Mucosa of descending colon (tissue), 3 donors: ENCODE results near the gene SMARCB1. TPM values are rescaled to one million over a fixed set of nuclear protein-coding genes. Genes with fewer than 3 reads are reported as not detected.

Experiments
- ATAC-seq: fragments of 200-7000 bp; cut with Tn5 transposase; one replicate; pipeline ENCODE4 v1.9.1; 2020; ENCODE audit warnings: mild to moderate bottlenecking, moderate library complexity
- DNase-seq, 3 donors: peaks; one replicate each; pipeline ENCODE4 v3.0.0-alpha.2; 2020
- H3K36me3 ChIP-seq: fragments of 200-600 bp; one replicate; pipeline ENCODE4 v1.8.0; 2021; ENCODE audit warnings: low read depth, mild to moderate bottlenecking
- H3K4me1 ChIP-seq: fragments of 200-600 bp; one replicate; pipeline ENCODE4 v1.8.0; 2021; ENCODE audit warnings: low read depth, mild to moderate bottlenecking
- H3K4me3 ChIP-seq: fragments of 200-600 bp; one replicate; pipeline ENCODE4 v1.8.0; 2021; ENCODE audit warnings: mild to moderate bottlenecking
- H3K9me3 ChIP-seq: fragments of 200-600 bp; one replicate; pipeline ENCODE4 v1.8.0; 2021; ENCODE audit warnings: mild to moderate bottlenecking
- CTCF ChIP-seq: fragments of 200-600 bp; IDR thresholded peaks from one replicate; pipeline ENCODE4 v1.8.0; 2022; ENCODE audit warnings: antibody characterized with exemption, mild to moderate bottlenecking
- intact Hi-C, 2 donors: fragments of 100-400 bp; cut with DNase I in 1 of 2; cut with micrococcal nuclease in 1 of 2; formaldehyde crosslinking; loops; one replicate each; pipeline versions ENCODE4 v1.11.0 to v1.11.1; 2022; cut with DNase I, micrococcal nuclease
- total RNA-seq, 3 donors: library from RNA; stranded (reverse); fragmentation: NEBNext Ultra II Directional in 2 of 3; extraction: Animal tissue kit (Norgen Biotek cat#: 25700) in 2 of 3; gene quantifications; one replicate each; pipeline versions ENCODE4 v1.2.1 to v1.2.4, GENCODE V29; 2021 to 2023
- donor health status: DM: no; HTN: no; CAD: no; lungs with moderate emphysema.
- donor health status: DM: no; HTN: no; CAD: no.
- donor health status: DM: no; HTN: yes; CAD: no.

Gene SMARCB1
- total RNA-seq, 3 donors from 2014 or later, result 60.1 to 85.1 (median 69.3) TPM

- peaks cover 9% of the 10 kb centered on the region for H3K4me1 ChIP-seq
- H3K4me3 ChIP-seq, result no peak overlapping the region
- H3K36me3 ChIP-seq, result no peaks in the 10 kb centered on the region
- ATAC-seq (no peak), DNase-seq (no peak)
- intact Hi-C loops, result no loop called here
- TF ChIP-seq CTCF, result no peak
- H3K9me3 ChIP-seq, result no peaks in the 10 kb centered on the region
These were observed 7.7 kb upstream of the SMARCB1 start for GRCh38 chr22:23779083-23779482.

GRCh38 chr22:23779731-23780130 lies 7.0 kb upstream of the SMARCB1 start:
- intact Hi-C loops, result no loop called here
- Histone ChIP-seq H3K4me3 (no peak overlapping the region), H3K36me3 (no peaks in the 10 kb centered on the region), H3K9me3 (no peaks in the 10 kb centered on the region), H3K4me1 (peaks cover 15% of the 10 kb centered on the region)
- ATAC-seq (no peak), DNase-seq (no peak)
- no peak for TF ChIP-seq CTCF

GRCh38 chr22:23780146-23780748 lies 6.5 kb upstream of the SMARCB1 start:
- no peaks in the 10 kb centered on the region for H3K36me3 ChIP-seq
- DNase-seq, result no peak
- H3K4me3 ChIP-seq, result no peak overlapping the region
- no peak for TF ChIP-seq CTCF
- H3K9me3 ChIP-seq, result no peaks in the 10 kb centered on the region
- peaks cover 16% of the 10 kb centered on the region for H3K4me1 ChIP-seq
- intact Hi-C loops, result no loop called here
- no peak for ATAC-seq

- no peak for DNase-seq
- no peak for ATAC-seq
- intact Hi-C loops, result no loop called here
- Histone ChIP-seq H3K9me3 (no peaks in the 10 kb centered on the region), H3K36me3 (no peaks in the 10 kb centered on the region), H3K4me3 (no peak overlapping the region), H3K4me1 (peaks cover 16% of the 10 kb centered on the region)
- no peak for TF ChIP-seq CTCF
These were observed 5.7 kb upstream of the SMARCB1 start for GRCh38 chr22:23781065-23781464.

GRCh38 chr22:23781511-23782183 lies 5.1 kb upstream of the SMARCB1 start:
- TF ChIP-seq CTCF, result no peak
- no peaks in the 10 kb centered on the region for H3K9me3 ChIP-seq
- H3K36me3 ChIP-seq, result no peaks in the 10 kb centered on the region
- intact Hi-C loops, result no loop called here
- H3K4me1 ChIP-seq, result peaks cover 21% of the 10 kb centered on the region
- no peak overlapping the region for H3K4me3 ChIP-seq
- DNase-seq (no peak), ATAC-seq (no peak)
